NCI-H2029 treated with DMSO at 0.1 percent for 48 hours (cell line): ENCODE data around the gene GRK5.

ENCODE experiments used
- DNase-seq: peaks from one replicate; lab custom pipeline; 2025; lab: John Stamatoyannopoulos, UW

The GRK5 gene

GRCh38 chr10:119378737-119379067 is 171.3 kb downstream of the GRK5 start:
- no peak for DNase-seq

GRCh38 chr10:119379466-119380071 is 172.2 kb downstream of the GRK5 start:
- DNase-seq = no peak

- no peak for DNase-seq
Measured at GRCh38 chr10:119383174-119383856, 175.9 kb downstream of the GRK5 start.

DNA sequence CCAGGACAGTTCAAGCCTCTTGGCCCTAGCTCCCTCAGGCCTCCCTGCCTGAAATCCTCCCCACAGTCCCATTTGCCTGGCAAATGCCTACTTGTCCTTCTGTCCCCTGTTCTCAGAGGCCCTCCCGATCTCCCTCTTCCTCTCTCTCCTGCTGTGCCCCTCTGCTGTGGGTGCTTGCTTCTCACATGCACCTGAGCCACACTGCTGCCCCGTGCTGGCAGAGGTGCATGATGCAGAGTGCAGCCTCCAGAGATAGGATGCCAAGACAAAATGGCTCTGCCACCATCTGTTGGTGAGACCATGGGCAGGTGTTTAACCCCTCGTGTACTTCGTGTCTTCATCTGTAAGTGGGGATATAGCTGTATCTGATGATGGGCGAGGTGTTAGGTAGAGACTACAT is 176.8 kb downstream of the GRK5 start:
- DNase-seq = no peak

GRCh38 chr10:119386666-119387065 is 179.3 kb downstream of the GRK5 start:
- DNase-seq = no peak

DNA sequence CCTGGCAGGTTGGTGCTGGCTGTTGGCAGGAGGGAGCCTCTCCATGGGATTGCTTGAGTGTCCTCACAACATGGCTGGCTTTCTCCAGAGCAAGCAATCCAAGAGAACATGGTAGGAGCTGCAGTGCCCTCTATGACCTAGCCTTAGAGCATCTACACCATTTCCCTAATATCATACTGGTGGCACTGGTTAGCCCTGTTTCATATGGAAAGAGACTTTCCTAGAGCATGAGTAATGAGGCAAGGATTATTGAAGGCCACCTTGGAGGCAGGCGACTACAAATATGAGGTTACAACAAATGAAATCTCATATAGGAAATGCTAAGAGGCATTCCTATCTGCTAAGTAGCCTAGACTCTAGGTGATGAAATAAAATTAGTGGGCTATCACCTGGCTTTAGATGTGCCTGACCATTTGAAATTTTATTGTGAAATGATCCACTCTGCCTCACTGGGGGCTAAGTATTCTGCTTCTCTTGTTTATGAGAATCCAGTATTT is 181.5 kb downstream of the GRK5 start:
- no peak for DNase-seq

GRCh38 chr10:119391440-119392251 is 184.3 kb downstream of the GRK5 start:
- DNase-seq = no peak

- DNase-seq = no peak
Measured at GRCh38 chr10:119393019-119393418, 185.6 kb downstream of the GRK5 start.

GRCh38 chr10:119393421-119393820 is 186.1 kb downstream of the GRK5 start:
- DNase-seq = no peak

- no peak for DNase-seq
Measured at GRCh38 chr10:119393845-119394244, 186.5 kb downstream of the GRK5 start.

DNA sequence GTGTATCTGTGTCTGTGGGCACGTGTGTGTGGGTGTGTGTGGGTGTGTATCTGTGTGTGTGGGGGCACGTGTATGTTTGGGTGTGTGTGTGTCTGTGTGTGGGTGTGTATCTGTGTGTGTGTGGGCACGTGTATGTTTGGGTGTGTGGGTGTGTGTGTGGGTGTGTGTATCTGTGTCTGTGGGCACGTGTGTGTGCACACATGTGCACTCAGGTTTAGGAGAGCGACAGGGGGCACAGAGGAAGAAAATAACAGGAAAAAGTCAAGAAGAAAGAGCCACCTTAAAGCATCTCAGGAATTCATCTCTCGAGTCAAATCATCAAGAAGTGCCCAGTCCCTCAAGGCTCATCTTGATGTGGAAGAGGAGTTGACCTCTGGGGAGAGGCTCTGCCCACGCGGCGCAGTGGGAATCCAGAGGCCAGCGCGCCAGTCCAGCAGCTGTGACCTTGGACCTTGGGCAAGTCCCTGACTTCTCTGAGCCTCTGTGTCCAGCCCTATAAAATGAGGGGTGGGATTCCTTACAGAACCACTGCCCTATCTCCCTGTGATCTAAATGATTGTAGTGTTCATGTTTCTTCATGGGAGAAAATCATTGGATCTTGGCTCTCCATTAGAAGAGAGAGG is 187.4 kb downstream of the GRK5 start:
- no peak for DNase-seq

DNA sequence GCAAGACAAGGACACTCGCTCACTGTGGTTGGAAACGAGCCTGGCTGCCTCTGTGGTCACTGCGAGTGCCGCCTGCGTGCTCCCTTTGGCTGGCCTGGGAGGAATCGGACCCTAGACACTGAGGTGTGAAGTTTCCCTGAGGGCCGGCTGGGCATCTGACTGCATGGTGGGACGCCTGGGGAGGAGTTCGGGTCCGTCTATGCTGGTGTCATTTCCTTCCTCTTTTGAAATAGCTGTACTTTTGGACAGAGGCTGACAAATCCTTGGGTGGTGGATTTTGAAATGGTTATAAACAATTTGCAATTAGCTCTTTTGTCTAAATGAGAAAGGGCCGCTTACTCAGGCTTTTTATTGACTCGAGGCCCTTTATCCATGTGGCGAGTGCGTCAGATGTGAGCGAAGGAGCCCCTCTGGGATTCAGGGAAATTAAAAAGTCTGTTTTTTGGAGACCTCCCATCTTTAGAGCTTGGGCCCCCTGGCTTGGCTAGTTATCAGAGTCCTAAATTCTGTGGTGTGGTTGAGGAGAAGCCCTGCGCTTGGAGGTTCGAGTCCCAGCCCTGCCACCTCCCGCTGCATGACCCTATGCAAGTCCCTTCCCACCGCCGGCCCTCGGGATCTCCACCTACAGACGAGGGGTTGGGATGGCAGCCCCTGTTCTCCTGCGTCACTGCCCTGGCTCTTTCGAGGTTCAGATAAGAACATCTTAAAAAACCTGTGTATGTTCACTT is 188.1 kb downstream of the GRK5 start:
- DNase-seq = no peak

DNA sequence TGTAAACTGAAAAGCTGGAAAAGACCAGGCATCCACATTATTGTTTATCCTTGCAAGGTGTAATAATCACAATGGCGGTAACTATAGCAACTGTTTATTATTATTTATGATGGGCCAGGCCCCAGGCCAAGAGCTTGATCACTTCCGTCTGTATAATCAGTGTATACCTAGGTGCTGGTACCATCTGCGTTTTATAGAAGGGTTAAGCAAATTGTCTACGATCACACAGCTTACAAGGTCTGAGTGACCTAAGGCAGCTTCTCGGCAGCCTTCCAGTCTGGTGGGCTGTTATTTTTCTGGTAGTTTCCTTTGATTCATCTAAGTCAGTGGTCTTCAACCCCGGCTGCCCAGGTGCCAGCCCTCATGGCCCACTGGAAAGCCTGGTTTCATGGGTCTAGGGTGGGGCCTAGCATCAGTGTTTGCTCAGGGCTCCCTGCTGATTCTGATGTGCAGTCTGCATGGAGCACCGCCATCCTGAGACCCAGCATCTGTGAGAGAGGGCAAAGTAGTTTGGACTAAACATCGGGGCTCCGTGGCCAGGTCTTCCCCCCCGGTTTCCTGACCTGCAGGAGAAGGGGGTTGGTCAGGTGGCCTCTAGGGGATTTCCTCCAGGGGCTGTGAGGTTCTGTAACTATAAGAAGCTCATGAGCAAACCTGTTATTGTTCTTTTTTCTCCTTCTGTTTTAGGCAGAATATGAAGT is 188.8 kb downstream of the GRK5 start:
- no peak for DNase-seq

DNA sequence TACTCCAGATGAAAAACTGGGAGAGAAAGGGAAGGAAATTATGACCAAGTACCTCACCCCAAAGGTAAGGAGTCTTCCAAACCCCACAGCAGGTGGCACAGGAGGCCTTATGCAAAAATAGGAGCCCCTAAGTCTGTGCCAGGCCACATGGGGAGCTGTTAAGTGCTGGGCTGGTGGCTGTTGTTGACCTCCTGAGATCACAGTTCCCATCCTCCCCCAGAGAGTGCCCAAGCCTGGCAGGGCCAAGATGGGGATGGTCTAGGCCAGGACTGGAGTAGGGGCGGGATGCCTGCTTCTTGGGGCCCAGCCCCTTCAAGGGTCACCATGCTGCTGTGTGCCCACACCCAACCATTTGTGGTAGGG is 189.3 kb downstream of the GRK5 start:
- DNase-seq = no peak

DNA sequence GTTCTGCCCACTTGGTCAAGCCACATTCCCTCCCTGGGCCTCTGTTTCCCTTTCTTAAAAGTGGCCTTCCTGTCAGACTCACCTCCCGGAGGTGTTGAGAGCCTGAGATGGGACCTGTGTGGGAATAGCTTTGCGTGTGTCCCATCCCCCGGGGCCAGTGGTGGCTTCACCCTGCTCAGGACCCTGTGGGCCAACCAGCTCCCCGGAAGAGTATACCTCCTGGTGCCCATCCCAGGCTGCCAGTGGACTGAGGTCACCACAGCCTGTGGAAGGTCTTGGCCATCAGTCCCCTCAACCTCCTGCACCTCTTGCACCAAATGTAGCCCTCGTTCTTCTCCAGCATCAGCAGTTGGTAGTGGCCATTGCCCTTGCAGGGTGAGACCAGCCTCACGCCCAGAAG is 190.0 kb downstream of the GRK5 start:
- DNase-seq = no peak

DNA sequence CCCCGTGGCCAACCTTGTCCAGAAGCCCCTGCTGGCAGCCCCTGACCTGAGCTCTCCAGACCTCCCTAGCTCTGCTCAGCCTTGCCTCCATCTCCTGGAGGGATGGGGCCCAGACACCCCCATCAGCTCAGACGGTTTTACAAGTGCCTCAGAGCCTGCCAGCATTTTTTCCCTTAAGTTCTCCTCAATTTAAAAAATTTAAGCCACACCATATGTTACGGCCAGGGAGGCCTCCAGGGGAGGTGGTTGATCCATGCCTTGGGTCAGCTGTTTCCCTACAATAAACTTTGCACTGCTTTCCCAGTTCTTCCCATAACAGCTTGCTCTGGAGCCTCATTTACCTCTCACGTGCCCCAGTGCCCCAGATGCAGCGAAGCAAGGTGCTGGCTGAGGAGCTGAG is 191.6 kb downstream of the GRK5 start:
- no peak for DNase-seq

DNA sequence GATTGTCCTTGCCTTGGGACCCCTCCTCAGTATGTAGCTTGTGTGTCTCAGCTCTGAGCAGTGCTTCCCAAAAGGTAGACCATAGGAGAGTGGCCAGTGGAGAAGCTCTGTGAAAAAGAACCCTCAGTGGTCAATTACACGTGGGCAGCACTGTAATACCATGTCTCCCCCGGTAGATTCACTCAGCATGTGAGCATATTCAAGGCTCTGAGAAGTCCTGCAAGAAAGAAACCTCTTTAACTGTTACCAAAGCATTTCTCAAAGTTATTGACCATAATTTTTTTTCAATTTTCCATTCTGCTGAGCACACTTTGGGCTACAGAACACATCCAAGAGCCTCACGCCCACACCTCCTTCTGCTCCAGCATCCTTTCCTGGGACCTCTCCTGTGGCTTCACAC is 192.1 kb downstream of the GRK5 start:
- no peak for DNase-seq

GRCh38 chr10:119401671-119402395 is 194.5 kb downstream of the GRK5 start:
- no peak for DNase-seq

- DNase-seq = no peak
Measured at GRCh38 chr10:119403921-119404320, 196.6 kb downstream of the GRK5 start.

DNA sequence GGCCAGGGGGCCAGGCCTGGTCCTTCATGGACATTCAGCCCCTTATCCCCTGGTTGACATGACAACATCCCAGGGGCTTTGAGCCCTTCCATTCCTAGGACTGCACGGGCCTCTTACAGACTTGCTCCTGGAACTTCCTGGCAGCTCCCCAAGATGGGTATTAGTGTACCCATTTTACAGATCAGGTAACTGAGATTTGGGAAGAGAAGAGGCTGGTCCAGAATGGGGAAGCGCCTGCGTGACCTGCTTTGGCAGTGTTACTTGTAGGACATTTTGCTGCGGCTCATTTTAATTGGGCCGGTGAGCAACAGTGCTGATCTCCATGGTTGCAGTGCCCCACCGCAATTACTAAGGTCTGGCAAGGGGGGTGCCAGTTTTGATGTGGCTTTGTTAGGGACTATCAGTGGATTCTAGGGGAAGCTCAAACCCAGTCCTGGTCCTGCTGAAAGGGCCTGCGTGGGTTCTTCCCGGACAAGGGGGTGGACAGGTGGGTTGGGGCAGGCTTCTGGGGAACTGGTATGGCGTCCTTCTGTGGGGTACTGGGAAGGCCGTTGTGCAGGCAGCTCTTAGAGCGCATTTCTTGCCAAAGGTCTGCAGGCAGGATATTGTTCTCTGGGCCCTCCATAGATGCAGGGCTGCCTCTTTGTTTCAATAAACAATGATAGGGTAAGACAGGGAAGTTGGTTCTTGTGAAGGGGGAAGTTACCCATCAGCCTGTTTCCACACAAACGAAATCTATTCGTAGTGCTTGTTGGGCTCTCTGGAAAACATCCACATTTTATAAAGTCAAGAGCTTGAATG is 197.5 kb downstream of the GRK5 start:
- DNase-seq = no peak
